ENCODE data around the gene CNTNAP2.

DNA sequence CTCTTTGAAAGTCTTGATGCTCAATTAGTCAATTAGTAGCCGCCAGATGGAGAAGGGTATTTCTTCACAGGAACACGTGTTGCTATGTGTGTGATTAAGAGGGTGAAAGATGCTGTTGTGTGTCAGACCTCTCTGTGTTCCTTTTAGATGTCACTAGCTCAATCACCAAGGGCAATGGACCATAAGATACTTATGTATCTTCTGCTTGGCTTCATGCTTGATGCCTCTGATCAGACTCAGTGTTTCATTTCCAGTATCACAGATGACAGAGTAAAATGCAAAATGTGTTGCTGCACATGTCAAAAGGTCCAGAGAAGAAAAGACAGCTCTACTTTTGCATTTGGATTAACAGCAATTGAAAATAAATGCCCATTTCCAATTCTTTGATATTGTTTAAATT is 865.9 kb downstream of the CNTNAP2 start:
- TF ChIP-seq CTCF (conservative IDR thresholded peaks at IDR 0.05; ENCODE audit: low read length) = no peak
- no peak for TF ChIP-seq EZH2phosphoT487 (IDR thresholded peaks at IDR 0.05; ENCODE audit: borderline replicate concordance, low read depth, low read length)
